Stimulated activated naive CD8-positive, alpha-beta T cell treated with anti-CD3 and anti-CD28 coated beads, Interleukin-15, Interleukin-2, amounts not matched to agents 100 U/mL and 50 U/mL, for 24 hours (primary cell): ENCODE measurements around the gene PCDHB12.
A peak's percentile ranks its signal among the peaks of the same experiment; 100 is the strongest.
"Not testable (repeated sequence)": the region's sequence is repeated elsewhere in the genome, so short reads cannot be mapped to it uniquely, and the experiment has no call there.

Experiments
- ATAC-seq: fragments of 150-1000 bp; cut with Tn5 transposase; one replicate; pipeline ENCODE4 v1.10.0; 2021
- DNase-seq: peaks from one replicate; pipeline ENCODE4 v3.0.0; 2021

Gene PCDHB12

DNA sequence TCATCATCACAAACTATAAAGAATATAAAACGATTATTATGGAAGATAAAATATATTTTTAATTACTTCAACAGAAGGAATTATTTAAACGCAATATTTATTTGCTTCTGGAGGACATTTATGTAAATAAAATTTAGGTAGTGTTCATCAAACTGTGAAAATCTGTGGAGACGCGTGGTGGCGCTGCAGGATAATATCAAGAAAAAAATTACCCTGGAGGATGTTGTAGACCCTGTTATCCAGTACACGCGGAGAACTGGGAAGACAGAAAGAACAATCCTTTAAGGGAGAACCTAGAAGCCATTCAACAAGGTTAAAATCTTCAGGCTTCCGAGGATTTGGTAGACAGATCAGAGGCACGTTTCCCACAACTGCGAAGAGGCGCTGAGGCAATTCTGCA is at the start of gene PCDHB12:
Gene PCDHB12 (plus strand): TSS at position 242 of the 400 bp plus-strand sequence. CDS start 189 bp downstream, outside the sequence.
- ATAC-seq (no peak), DNase-seq (no peak)

DNA sequence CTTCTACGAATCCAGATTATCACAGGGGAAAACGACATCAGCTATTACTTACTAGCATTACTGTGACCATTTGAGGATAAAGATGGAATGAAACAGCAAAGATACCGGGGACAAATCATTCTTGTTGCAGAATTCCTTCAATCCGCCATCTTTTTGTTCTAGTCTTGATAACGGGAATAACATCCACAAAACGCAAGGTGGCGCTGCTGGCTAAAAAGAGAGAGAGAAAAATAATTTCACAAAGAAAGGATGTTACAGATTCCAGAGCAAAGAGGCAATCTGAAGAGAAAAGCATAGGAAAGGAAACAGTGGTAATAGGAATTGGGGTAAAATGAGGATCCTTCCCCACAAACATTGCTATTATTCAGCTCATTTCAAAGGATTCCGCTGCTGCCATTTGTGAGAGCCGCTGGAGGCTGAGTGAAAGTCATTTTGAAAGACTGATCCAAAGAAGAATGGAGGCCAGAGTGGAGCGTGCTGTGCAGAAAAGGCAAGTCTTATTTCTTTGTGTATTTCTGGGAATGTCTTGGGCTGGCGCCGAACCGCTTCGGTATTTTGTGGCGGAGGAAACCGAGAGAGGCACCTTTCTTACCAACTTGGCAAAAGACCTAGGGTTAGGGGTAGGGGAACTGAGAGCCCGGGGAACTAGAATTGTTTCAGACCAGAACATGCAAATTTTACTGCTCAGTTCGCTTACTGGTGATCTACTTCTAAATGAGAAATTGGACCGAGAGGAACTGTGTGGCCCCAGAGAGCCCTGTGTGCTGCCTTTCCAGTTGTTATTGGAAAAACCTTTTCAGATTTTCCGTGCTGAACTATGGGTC is 35.9 kb upstream of the PCDHB12 start, which contains the start of gene PCDHB7:
Gene PCDHB7 (plus strand): TSS at position 264 of the 824 bp plus-strand sequence. CDS start 192 bp downstream, at position 456.
- ATAC-seq (no peak), DNase-seq (peak; percentile 16)

DNA sequence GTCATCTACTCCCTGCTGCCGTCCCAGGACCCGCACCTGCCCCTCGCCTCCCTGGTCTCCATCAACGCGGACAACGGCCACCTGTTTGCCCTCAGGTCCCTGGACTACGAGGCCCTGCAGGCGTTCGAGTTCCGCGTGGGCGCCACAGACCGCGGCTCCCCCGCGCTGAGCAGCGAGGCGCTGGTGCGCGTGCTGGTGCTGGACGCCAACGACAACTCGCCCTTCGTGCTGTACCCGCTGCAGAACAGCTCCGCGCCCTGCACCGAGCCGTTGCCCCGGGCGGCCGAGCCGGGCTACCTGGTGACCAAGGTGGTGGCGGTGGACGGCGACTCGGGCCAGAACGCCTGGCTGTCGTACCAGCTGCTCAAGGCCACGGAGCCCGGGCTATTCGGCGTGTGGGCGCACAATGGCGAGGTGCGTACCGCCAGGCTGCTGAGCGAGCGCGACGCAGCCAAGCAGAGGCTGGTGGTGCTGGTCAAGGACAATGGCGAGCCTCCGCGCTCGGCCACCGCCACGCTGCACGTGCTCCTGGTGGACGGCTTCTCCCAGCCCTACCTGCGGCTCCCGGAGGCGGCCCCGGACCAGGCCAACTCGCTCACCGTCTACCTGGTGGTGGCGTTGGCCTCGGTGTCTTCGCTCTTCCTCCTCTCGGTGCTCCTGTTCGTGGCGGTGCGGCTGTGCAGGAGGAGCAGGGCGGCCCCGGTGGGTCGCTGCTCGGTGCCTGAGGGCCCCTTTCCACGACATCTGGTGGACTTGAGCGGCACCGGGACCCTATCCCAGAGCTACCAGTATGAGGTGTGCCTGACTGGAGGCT is 34.0 kb upstream of the PCDHB12 start:
- not testable (repeated sequence) for ATAC-seq, DNase-seq

- ATAC-seq (no peak), DNase-seq (no peak)
Observed at GRCh38 chr5:141175933-141176332, 32.6 kb upstream of the PCDHB12 start.

DNA sequence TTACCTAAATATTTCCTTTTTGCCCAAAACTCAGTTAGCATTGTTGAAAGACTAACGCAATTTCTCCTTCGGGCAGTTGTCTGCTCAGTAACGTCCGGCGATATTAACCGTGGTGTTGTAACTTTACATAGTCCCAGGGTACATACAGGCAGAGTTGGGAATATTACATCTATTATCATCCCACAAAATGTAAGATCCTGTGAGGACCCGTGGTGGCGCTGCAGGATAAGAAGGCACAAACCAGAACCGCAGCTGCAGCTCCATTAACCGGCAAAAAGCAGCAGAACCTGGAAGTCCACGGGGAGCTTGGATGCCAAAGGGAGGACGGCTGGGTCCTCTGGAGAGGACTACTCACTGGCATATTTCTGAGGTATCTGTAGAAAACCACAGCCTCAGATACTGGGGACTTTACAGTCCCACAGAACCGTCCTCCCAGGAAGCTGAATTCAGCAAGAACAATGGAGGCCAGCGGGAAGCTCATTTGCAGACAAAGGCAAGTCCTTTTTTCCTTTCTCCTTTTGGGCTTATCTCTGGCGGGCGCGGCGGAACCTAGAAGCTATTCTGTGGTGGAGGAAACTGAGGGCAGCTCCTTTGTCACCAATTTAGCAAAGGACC is 30.8 kb upstream of the PCDHB12 start, which contains the start of gene PCDHB8:
Gene PCDHB8 (plus strand): TSS at position 214 of the 615 bp plus-strand sequence. CDS start 245 bp downstream, at position 459.
- DNase-seq, ATAC-seq: not testable (repeated sequence)

GRCh38 chr5:141179371-141179770 is 29.1 kb upstream of the PCDHB12 start:
- not testable (repeated sequence) for ATAC-seq, DNase-seq

DNA sequence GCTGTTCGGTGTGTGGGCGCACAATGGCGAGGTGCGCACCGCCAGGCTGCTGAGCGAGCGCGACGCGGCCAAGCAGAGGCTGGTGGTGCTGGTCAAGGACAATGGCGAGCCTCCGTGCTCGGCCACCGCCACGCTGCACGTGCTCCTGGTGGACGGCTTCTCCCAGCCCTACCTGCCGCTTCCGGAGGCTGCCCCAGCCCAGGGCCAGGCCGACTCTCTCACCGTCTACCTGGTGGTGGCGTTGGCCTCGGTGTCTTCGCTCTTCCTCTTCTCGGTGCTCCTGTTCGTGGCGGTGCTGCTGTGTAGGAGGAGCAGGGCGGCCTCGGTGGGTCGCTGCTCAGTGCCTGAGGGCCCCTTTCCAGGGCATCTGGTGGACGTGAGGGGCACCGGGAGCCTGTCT is 28.6 kb upstream of the PCDHB12 start:
- not testable (repeated sequence) for DNase-seq, ATAC-seq

DNA sequence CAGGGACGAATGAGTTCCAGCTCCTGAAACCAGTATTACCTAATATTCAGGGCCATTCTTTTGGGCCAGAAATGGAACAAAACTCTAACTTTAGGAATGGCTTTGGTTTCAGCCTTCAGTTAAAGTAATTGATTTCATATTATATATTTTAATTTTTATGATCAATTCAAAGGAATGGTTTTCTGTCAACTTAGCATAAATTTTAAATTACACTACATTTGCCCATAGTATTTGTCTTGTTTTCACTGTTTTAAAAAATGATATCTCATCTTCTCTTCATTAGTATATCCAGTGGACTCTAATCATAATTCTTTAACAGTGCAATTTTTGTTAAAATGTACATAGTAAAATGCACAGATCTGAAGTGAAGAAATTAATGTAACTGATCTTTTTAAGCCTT is 28.2 kb upstream of the PCDHB12 start:
- ATAC-seq (no peak), DNase-seq (no peak)

GRCh38 chr5:141182248-141182647 is 26.3 kb upstream of the PCDHB12 start, which contains the start of gene PCDHB16:
Gene PCDHB16, plus strand, starts transcription at chr5:141182387. Its CDS starts 173 bp downstream, at chr5:141182560.
- ATAC-seq (no peak), DNase-seq (no peak)

GRCh38 chr5:141184117-141184855 is 24.2 kb upstream of the PCDHB12 start:
- ATAC-seq, DNase-seq: not testable (repeated sequence)

GRCh38 chr5:141186897-141187512 is 21.5 kb upstream of the PCDHB12 start, which contains the start of gene PCDHB9:
Gene PCDHB9, plus strand, starts transcription at chr5:141187161. Its CDS starts 158 bp downstream, at chr5:141187319.
- ATAC-seq (no peak), DNase-seq (peak; percentile 37)

GRCh38 chr5:141188682-141189081 is 19.8 kb upstream of the PCDHB12 start:
- not testable (repeated sequence) for DNase-seq, ATAC-seq

- DNase-seq, ATAC-seq: not testable (repeated sequence)
Observed at GRCh38 chr5:141189131-141189530, 19.4 kb upstream of the PCDHB12 start.

DNA sequence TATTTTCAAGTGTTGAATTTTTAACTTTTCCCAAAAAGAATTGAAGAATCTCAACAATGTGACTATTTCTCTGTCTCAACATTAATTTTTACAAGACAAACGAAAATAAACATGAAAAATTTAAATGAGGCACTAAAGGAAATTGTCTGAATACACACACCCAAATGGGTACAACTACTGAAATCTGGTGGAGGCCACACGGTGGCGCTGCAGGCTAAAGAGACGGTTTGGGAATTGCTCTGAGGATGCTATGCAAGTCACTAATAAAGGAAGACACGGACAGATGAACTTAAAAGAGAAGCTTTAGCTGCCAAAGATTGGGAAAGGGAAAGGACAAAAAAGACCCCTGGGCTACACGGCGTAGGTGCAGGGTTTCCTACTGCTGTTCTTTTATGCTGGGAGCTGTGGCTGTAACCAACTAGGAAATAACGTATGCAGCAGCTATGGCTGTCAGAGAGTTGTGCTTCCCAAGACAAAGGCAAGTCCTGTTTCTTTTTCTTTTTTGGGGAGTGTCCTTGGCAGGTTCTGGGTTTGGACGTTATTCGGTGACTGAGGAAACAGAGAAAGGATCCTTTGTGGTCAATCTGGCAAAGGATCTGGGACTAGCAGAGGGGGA is 16.3 kb upstream of the PCDHB12 start, which contains the start of gene PCDHB10:
Gene PCDHB10 (plus strand): TSS at position 244 of the 616 bp plus-strand sequence. CDS start 200 bp downstream, at position 444.
- ATAC-seq (no peak), DNase-seq (peak; percentile 32)

GRCh38 chr5:141194332-141194731 is 14.2 kb upstream of the PCDHB12 start:
- not testable (repeated sequence) for ATAC-seq, DNase-seq

- ATAC-seq (no peak), DNase-seq (no peak)
Observed at GRCh38 chr5:141196363-141196762, 12.2 kb upstream of the PCDHB12 start.

GRCh38 chr5:141199359-141200235 is 8.9 kb upstream of the PCDHB12 start, which contains the start of gene PCDHB11:
Gene PCDHB11, plus strand, starts transcription at chr5:141199627. Its CDS starts 148 bp downstream, at chr5:141199775.
- ATAC-seq = no peak

GRCh38 chr5:141201126-141201525 is 7.4 kb upstream of the PCDHB12 start:
- ATAC-seq = not testable (repeated sequence)

More at GRCh38 chr5:141199359-141200235, 8.9 kb upstream of the PCDHB12 start, which contains the start of gene PCDHB11:
- DNase-seq = no peak

DNA sequence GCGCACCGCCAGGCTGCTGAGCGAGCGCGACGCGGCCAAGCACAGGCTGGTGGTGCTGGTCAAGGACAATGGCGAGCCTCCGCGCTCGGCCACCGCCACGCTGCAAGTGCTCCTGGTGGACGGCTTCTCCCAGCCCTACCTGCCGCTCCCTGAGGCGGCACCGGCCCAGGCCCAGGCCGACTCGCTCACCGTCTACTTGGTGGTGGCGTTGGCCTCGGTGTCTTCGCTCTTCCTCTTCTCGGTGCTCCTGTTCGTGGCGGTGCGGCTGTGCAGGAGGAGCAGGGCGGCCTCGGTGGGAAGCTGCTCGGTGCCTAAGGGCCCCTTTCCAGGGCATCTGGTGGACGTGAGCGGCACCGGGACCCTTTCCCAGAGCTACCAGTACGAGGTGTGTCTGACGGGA is 6.9 kb upstream of the PCDHB12 start:
- not testable (repeated sequence) for ATAC-seq, DNase-seq

More at GRCh38 chr5:141201126-141201525, 7.4 kb upstream of the PCDHB12 start:
- DNase-seq = not testable (repeated sequence)
